SIG-M5 (cell line): Measurements from ENCODE around the gene RNF17.

ENCODE experiments used
- DNase-seq: peaks from one replicate; lab custom pipeline; 2025; lab: John Stamatoyannopoulos, UW

RNF17 gene

GRCh38 chr13:24861617-24862362 lies 97.8 kb downstream of the RNF17 start:
- DNase-seq, result no peak

GRCh38 chr13:24863748-24864540 lies 100.0 kb downstream of the RNF17 start:
- DNase-seq, result no peak

- no peak for DNase-seq
These were observed 100.6 kb downstream of the RNF17 start for GRCh38 chr13:24864579-24864978.

GRCh38 chr13:24865163-24865953 lies 101.4 kb downstream of the RNF17 start:
- DNase-seq, result no peak

GRCh38 chr13:24866488-24866887 lies 102.5 kb downstream of the RNF17 start:
- DNase-seq, result no peak

- DNase-seq, result no peak
These were observed 104.9 kb downstream of the RNF17 start for GRCh38 chr13:24868874-24869273.

- no peak for DNase-seq
These were observed 106.4 kb downstream of the RNF17 start for GRCh38 chr13:24870380-24870760.

GRCh38 chr13:24875566-24875965 lies 111.6 kb downstream of the RNF17 start:
- no peak for DNase-seq

- DNase-seq, result no peak
These were observed 113.6 kb downstream of the RNF17 start for GRCh38 chr13:24877531-24877930.

- no peak for DNase-seq
These were observed 114.4 kb downstream of the RNF17 start for GRCh38 chr13:24878340-24878739.

- no peak for DNase-seq
These were observed 118.7 kb downstream of the RNF17 start for GRCh38 chr13:24882665-24883064.

- no peak for DNase-seq
These were observed 123.8 kb downstream of the RNF17 start for GRCh38 chr13:24887759-24888158.

- no peak for DNase-seq
These were observed 124.4 kb downstream of the RNF17 start for GRCh38 chr13:24888291-24888931.

GRCh38 chr13:24890256-24890655 lies 126.3 kb downstream of the RNF17 start:
- DNase-seq, result no peak

- DNase-seq, result no peak
These were observed 127.6 kb downstream of the RNF17 start for GRCh38 chr13:24891476-24892108.

- no peak for DNase-seq
These were observed 128.9 kb downstream of the RNF17 start for GRCh38 chr13:24892829-24893228.

- no peak for DNase-seq
These were observed 129.9 kb downstream of the RNF17 start for GRCh38 chr13:24893863-24894262.

GRCh38 chr13:24894277-24894971 lies 130.5 kb downstream of the RNF17 start:
- no peak for DNase-seq

GRCh38 chr13:24894972-24895300 lies 131.0 kb downstream of the RNF17 start:
- no peak for DNase-seq

- no peak for DNase-seq
These were observed 132.1 kb downstream of the RNF17 start for GRCh38 chr13:24896061-24896460.

- no peak for DNase-seq
These were observed 133.3 kb downstream of the RNF17 start for GRCh38 chr13:24897293-24897692.
